HG02642 (cell line): Measurements from ENCODE around the gene DAPK3.
"Not testable (repeated sequence)": the region's sequence is repeated elsewhere in the genome, so short reads cannot be mapped to it uniquely, and the experiment has no call there.

Experiments
- ATAC-seq: cut with Tn5 transposase; IDR thresholded peaks from one replicate; pipeline ENCODE4 v1.9.1; 2021; ENCODE audit warnings: mild to moderate bottlenecking; ENCODE audit not compliant: unreplicated experiment, poor library complexity

The DAPK3 gene

DNA sequence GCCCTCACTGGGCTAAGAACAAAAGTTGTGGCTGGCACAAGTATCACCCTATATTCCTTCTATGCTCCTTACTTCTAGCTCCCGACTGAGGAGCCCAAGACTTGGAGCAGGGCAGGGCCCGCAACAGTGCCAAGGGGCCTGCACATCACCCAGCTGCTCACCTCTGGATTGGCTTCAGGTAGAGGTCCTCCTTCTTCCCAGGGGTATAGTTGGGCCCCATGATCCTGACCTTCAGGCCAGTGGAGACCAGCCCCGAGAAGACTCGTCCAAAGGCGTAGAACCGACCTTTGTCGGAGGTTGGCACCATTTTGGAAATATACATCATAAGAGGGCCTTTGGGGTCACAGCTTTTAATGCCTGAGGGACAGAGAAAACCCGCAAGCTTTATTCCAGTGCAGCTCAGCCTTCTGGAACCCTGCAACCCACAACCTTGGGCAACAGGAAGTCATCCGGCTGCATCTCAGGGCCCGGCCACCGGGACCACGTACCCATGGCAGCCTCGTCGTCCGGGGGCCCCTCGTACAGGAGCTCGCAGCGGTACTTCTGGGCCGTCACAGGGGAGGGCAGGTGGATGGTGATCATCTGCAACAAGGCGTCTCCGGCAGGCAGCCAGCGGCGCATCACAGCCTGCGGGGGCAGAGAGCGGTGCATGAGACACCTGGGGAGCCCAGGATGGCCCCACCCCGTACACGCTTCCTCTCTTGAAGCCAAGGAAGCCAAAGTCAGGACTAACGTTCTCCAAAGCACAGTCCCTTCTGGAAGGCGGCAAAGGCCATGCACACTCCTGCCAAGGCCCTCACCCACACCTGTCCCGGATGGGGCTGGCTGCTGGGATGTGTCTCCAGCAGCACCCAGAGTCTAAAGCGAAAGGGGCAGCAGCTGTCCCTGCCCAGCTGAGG is 9.7 kb upstream of the DAPK3 start:
- ATAC-seq, result no peak

DNA sequence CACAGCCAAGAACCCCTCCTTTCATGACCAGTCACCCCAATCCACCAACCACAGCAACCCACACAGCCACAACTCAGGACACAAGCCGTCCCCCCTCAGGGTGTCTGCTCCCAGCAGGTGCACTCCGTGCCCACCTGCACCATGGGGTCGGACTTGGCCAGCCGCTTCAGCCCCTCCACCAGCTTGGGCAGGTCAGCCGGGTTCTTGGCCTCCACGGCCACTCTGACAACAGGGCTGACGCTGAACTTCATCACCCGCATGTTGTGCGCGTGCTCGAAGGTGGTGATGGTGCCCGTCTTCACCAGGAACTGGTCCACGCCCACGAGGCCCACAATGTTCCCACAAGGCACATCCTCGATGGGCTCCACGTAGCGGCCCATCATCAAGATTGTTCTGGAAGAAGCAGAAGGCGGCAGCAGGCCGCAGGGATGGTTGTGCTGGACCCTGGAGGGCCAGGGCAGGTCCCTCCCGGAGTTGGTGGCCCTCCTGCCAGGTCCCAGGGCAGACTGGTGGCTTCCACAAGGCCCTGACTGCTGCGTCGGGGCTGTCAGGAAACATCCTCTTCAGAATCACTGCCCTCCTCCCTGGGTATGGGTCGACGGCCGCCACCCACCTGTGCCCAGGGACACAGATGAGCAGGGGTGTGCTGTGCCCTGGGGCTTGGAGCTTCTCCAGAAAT is 8.9 kb upstream of the DAPK3 start:
- no peak for ATAC-seq

DNA sequence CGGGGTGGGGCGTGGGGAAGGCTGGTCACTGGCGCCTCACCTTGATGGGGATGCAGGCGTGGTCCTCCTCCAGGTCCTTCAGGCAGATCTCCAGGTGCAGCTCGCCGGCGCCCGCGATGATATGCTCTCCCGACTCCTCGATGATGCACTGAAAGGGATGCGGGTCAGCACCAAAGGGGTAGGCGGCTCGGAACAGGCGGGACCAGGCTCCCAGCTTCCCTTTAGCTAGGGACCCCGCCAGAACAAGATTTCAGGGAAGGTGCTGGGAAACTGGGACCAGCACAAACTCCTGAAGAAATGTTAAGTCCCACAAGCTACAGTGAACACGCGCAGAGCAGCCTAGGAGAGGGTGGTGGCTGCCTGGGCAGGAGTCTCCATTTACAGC is 8.4 kb upstream of the DAPK3 start:
- no peak for ATAC-seq

DNA sequence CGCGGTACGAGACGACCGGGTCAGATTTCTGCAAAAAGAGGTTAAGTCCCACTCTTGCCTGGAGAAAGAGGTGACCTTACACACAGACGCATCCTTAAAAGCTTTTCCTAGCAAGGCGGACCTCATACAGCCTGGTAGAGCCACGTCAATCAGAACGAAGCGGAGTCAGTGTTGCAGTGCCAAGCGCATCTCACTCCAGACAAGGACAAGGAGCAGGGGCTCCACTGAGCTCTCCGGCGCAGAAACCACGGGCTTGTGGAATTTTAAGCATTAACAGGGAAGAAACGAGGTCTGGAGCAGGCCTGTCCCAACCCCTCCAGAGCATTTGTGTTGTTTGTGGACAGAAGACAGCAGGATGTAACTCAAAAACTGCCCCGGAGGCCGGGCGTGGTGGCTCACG is 7.2 kb upstream of the DAPK3 start:
- ATAC-seq, result no peak

DNA sequence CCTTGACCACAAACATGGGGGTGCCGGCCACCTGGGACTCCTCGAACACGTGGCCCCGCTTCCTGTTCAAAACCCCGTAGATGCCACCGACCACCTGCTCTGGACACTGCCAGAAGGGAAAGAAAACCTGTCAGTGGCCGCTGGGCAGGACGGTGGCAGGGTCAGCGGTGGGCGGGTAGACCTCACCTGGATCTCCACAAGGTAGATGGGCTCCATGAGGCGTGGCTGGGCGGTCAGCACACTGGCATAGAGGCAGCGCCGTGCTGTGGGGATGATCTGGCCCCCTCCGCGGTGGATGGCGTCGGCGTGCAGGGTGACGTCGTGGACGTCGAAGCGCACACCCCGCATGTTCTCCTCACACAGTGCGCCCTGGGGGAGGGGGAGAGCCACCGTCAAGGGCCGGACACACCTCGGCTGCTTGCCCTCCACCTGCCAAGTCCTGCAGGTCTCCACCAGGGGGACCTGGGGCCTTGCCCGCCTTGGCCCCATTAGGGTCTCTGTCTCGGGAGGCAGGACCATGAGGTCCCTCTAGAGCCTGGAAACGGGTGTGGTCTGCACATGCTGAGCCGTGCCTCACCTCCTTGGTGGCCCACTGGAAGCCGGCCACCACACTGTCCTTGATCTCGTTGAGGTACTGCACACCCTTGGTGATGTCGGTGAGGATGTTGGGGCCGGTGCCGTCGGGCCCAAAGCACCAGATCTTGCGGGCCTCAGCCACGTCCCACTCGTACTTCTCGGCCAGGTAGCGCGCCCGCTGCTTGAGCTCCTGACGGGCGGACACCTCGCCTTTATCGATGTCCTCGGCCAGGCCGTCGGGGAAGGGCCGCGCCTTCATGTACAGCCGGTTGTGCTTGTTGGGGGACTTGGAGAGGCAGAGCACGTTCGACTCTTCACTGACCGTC is 6.6 kb upstream of the DAPK3 start:
- ATAC-seq, result no peak

DNA sequence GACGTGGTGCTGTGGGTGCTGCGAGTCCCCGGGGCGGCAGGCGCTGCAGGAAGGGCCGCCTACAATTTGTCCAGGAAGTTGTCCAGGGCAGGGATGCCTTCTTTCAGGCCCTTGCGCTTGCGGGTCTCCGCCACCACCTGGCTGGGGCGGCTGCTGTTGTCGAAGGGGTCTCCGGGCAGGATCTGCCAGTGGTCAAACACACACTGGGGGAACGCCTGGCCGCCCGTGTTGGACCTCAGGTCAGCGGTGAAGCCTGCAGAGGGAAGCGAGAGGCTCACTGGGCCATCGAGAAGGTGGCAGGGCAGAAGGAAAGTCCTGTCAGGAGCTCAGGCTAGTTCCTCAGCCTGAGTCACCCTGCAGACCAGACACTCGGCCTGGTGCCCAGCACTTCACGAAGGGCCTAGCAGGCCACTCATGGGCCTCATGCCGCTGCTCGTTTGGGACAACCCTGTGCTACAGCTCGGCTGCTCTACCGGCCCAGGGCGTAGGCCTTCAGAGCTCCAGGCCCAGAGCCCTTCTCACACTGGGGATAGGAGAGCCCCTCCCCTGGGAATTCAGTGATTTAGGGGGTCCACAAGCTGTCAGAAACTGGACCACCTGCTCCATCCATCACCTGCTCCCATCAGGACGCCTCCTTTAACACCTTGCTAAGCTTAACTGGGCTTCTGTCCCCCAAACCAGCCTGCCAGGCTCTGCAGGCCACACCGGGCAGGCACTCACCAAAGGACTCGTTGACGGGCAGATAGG is 5.8 kb upstream of the DAPK3 start:
- ATAC-seq, result no peak

DNA sequence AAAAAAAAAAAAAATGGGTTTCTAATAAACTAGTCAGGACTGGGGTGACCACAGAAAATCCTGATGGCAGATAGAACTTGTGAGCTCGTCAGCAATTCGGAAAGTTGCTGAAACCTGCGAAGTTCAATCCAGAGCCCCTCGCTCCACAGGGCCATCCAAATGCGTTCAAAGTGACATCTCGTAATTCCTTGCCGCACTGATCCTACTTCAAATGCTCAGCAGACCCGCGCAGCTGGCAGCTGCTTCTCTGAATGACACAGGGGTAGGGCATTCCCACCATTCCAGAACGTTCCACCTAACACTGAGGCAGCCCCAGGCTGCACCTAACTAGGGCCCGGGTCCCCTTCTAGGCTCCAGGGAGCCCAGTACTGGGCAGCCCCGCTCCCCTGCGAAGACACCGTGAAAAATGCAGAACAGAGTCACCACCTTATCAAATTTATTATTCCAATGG is 4.8 kb upstream of the DAPK3 start:
- ATAC-seq, result no peak

DNA sequence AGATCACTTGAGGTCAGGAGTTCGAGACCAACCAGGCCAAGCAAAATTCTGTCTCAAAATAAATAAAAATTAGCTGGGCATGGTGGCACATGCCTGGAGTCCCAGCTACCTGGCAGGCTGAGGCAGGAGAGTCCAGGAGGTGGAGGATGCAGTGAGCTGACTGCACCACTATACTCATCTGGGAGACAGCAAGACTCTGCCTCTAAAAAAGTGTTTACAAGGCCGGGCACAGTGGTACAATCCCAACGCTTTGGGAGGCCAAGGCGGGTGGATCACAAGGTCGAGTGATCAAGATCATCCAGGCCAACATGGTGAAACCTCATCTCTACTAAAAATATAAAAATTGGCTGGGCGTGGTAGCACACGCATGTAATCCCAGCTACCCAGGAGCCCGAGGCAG is 4.2 kb upstream of the DAPK3 start:
- no peak for ATAC-seq

DNA sequence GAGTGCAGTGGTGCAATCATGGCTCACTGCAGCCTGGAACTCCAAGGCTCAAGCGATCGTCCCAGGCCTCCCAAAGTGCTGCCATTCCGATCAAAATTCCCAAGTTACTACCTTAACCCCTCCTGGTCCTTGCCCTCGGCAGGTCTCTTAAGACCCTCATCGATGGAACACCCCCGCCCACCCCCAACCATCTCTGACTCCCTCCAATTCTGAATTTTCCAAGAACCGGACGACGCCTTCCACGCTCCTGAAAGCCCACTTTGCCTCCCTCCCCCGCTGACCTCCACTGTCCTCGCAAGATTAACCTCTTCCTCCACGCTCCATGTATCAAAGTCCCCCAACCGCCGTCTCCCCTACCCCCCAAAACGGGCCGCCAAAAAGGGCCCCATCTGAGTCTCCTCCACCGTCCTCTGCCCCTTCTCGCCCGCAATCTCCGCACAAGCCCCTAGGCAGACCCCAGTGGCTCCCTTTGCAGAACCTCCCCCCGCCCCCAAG is 539 bp downstream of the DAPK3 start:
- ATAC-seq, result no peak

DNA sequence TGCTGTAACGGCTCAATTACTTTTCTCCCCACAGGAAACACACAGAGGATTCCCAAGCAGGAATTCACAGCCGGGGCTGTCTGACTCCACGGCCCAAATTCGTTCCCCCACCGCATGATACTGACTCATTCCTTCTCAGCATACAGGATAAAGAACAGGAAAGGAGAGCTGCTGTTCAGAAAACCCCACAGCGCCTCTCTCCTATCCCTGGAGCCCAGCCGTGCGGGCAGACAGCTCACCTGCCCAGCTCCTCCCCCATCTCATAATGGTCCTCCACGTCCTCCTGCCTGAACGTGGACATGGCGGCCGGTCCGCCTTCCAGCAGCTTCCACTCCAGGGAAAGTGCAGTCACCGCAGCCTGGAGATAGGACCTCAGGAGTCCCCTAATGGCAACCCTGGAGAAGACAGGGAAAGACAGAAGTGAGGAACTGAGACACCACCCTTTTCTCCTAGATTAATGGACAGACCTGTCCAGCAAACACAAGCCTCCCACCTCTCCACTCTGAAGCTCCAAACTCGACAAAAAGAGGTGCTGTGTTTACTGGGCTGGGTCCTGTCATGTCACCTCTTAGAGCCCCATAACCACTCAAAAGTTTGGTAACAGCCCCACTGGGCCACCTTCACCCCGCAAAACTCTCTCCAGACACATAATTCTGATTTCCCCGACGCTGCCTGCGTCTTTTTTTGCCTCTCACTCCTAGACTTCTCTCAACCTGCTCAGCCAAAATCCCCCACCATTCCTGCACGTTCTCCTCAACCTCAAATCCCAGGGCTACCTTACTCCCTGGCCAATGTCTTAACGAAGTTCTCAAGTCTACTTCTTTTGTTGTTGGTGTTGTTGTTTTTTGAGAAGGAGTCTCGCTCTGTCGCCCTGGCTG is 1.2 kb downstream of the DAPK3 start:
- no peak for ATAC-seq

DNA sequence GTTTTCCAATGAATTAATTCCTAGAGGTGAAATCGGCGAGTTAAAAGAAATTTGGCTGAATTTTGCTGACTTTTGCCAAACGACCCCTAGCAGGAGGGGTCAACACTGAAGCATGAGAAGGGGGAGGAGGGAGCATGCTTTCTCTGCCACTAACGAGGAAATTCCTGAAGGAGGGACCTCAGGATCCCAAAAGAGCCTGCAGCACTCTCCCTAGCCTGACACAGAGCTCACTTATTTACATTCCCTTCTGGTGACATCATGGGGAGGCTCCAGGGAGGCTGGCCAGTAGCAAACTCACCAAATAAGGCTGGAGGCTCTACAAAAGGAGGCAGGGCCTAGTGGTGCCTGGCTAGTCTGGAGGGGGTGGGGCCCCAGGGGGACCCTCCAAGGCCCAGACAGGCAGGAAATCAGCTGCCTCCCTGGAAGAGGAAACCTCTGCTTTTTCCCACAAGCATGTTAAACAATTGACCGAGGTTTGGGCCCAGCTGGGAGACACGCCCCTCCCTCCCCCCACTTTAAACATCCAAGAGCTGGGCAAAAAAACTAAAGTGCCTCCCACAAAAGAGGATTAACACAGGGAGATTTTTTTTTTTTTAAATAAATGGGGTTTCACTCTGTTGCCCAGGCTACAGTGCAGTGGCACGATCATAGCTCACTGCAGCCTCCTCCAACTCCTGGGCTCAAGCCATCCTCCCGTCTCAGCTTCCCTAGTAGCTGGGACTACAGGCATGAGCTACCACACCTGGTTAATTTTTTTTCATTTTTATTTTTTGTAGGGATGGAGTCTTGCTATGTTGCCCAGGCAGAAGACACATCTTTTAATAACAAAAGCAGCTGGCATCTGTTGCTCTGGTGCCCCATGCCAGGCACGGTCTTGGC is 2.1 kb downstream of the DAPK3 start:
- no peak for ATAC-seq

DNA sequence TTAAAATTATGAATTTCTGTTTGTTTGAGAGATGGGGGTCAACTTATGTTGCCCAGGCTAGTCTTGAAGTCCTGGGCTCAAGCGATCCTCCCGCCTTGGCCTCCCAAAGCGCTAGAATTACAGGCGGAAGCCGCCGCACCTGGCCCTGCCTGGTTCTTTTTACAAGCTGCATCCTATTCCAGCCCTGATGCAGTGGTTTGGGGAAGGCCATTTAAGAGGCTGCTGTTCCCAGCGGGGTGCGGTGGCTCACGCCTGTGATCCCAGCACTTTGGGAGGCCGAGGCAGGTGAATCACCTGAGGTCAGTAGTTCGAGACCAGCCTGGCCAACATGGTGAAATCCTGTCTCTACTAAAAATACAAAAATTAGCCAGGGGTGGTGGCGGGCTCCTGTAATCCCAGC is 2.9 kb downstream of the DAPK3 start:
- not testable (repeated sequence) for ATAC-seq

DNA sequence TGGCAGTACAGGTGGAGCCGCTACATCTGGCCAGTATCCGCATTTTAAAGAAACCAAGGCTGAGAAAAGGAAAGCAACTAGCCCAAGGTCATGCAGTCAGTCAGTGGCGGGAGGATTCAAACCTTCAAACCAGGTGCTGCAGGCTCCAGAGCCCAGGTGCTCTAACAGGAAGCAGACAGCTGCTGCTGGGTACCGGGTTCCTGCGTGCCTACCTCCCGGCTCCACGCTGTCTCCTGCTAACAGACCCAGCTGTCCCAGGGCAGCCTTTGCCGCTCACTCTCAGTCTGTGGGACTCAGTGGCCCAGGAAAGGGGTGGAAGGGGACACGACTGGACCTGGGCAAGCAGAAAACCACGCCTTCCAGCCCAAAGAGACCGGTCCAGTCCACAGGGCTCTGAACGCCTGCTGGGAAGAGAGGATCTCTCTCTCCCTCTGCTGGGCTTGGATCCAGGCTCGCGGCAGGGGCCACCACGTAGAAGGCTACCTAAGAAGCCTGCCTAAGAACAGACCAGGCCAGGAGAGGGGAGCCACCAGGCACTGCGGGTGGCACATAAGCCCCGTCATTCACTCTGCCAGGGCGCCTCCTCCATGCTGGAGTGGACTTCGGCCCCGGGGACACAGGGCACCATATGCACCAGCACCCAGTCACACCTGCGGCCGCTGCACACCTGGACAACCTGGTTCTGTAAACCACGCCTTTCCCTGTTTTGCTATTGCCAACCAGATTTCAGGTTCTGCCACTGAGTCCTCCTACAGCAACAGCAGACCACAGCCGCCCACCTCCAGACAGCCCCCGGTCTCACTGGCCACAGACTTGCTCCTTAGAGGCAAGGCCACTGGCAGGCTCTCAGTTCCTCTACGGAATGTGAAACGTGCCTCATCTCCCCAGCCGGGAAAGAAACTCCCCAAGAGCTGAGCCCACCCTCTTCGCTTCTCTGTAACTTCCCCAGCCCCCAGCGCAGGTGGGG is 4.6 kb downstream of the DAPK3 start:
- no peak for ATAC-seq

DNA sequence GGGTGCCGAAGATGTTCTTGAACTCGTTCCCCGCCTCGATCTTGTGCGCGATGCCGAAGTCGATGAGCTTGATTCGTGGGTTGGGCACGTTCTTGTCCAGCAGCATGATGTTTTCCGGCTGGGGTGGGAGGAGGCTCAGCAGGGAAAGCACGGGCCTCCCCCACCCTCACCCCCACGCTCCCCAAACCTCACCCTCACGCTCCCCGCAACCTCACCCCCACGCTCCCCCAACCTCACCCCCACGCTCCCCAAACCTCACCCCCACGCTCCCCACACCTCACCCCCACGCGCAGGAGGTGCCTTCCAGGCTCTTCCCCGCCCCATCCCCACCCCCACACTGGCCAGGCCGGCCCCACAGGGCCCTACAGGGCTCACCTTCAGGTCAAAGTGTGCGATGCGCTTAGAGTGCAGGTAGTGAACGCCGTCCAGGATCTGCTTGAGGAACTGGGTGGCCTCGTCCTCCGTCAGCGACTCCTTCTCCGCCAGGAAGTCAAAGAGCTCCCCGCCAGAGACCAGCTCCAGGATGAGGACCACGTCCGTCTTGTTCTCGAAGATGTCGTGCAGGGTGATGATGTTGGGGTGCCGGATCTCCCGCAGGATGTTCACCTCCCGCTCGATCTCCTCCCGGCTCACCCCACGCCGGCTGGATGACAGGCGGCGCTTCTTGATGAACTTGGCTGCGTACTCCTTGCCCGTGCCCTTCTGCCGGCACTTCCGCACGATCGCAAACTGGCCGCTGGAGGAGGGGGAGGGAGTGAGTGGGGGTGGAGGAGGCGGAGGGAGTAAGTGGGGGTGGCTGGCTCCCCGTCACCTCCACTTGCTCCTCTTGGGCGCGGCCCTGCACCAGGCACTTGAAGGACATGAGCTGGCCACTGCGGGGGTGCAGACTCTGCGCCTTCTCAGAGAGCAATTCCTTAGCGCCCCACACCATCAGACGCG is 6.4 kb downstream of the DAPK3 start:
- no peak for ATAC-seq

DNA sequence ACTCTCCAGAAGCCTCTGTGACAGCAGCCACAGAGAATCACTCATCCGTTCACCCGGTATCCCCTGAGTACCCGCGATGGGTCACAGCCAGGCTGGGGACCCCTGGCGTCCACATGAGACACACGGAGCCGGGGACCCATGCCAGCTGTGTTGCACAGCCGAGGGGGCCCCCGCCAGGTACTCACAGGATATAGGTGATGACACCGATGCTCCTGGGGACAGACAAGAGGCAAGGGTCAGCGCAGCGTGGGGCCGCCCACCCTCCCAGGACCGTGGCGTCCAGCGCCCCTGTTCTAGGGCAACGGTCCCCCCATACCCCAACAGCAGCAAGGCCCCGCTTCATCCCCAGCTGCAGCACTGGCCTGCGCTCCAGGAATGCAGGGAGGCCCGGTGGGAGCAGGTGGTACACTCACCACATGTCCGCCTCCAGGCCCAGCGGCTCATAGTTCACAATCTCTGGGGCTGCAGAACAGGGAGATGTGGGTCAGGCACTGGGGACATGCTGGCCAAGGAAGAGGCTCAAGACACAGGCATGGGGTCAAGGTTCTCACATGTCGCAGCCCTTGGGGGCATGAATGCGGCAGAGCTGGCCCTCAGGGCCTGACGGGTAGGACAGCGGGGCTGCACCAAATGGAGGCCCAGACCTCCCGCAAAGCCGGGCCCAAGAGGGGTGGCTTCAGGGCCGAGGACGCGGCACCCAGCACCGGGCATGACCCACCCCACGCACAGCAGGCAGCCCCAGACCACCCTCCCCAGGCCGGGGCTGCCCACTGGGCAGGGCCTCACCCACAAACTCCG is 7.2 kb downstream of the DAPK3 start:
- no peak for ATAC-seq
